Measurements from ENCODE around the gene OR2V1. TPM values are rescaled to one million over a fixed set of nuclear protein-coding genes. Genes with fewer than 3 reads are reported as not detected.

The OR2V1 gene
- total and polyA plus RNA-seq, 8 donors: 0.06 TPM; not detected in 6

DNA sequence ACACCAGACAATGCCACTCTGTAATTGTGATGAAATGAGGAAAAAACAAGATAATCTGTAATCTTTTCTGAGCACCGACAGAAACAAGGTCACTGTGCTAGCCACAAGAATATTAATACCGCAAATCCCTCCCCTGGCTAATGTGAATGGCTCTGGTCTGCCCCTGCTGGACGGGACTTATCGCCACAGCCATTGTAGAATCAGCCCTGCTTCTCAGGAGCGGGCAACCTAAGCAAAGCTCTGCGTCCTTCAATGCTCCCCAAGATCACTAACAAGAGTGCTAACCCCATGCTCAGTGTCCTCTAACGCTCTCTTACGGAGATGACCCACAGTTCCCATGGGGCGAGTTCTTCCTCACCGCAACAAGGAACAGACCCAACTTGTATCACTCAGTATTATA is 42.7 kb downstream of the OR2V1 start:
- ATAC-seq: no peak
- TF ChIP-seq, protein P1, sequence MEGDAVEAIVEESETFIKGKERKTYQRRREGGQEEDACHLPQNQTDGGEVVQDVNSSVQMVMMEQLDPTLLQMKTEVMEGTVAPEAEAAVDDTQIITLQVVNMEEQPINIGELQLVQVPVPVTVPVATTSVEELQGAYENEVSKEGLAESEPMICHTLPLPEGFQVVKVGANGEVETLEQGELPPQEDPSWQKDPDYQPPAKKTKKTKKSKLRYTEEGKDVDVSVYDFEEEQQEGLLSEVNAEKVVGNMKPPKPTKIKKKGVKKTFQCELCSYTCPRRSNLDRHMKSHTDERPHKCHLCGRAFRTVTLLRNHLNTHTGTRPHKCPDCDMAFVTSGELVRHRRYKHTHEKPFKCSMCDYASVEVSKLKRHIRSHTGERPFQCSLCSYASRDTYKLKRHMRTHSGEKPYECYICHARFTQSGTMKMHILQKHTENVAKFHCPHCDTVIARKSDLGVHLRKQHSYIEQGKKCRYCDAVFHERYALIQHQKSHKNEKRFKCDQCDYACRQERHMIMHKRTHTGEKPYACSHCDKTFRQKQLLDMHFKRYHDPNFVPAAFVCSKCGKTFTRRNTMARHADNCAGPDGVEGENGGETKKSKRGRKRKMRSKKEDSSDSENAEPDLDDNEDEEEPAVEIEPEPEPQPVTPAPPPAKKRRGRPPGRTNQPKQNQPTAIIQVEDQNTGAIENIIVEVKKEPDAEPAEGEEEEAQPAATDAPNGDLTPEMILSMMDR (IDR thresholded peaks at IDR 0.05): no peak
- intact Hi-C loops (cut with DNase I): no loop called here
- Histone ChIP-seq H3K36me3 (no peaks in the 10 kb centered on the region), H3K4me1 (no peaks in the 10 kb centered on the region), H3K27me3 (peaks cover 4 to 37% of the 10 kb centered on the region in 2 donors), H3K27ac (no peak overlapping the region), H3K4me3 (no peak overlapping the region), H3K9me3 (no peaks in the 10 kb centered on the region)
- no peak for DNase-seq

DNA sequence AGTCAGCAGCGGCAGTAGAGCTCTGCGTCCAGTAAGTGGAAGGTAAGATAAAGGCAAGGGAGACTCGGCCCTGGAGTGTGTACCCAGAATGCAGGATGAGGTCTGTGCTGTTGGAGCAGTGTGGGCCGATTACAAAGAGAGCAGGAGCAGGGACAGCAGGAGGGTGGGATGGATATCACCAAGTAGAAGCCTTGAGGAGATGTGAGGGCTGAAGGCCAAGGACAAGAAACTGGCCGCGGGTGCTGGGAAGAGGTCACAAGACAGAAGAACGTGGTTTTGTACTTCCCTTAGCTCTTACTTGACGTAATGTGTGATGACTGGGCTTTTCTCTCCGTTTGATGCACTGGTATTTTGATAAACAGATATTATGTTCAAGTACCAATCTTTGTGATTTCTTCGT is 43.7 kb downstream of the OR2V1 start:
- DNase-seq (no peak), ATAC-seq (no peak)
- TF ChIP-seq, protein P1 (IDR thresholded peaks at IDR 0.05): no peak
- no peaks in the 10 kb centered on the region for H3K4me1 ChIP-seq
- no peaks in the 10 kb centered on the region for H3K36me3 ChIP-seq
- intact Hi-C loops (cut with DNase I): no loop called here
- H3K27me3 ChIP-seq: peaks cover 0 to 35% of the 10 kb centered on the region in 2 donors
- no peak overlapping the region for H3K27ac ChIP-seq
- H3K9me3 ChIP-seq: no peaks in the 10 kb centered on the region
- no peak overlapping the region for H3K4me3 ChIP-seq

DNA sequence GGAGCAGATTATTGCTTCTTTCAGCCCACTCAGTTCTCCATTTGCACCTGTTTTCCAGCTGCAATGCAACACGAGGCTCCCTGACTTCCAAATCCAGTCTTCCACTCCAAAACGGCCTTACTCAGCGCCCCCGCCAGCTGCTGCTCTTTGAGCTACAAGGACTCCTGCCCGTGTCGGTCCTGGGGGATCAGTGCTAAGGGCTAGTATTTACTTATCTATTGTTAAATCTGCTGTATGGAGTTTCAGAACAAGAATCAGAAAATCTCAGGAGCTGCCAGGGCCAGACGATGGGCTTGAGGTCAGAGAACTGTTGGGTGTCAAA is 44.1 kb downstream of the OR2V1 start:
- Histone ChIP-seq H3K27ac (no peak overlapping the region), H3K4me3 (no peak overlapping the region), H3K27me3 (peaks cover 0 to 33% of the 10 kb centered on the region in 2 donors), H3K4me1 (no peaks in the 10 kb centered on the region), H3K9me3 (no peaks in the 10 kb centered on the region), H3K36me3 (no peaks in the 10 kb centered on the region)
- TF ChIP-seq, protein P1 (IDR thresholded peaks at IDR 0.05): no peak
- ATAC-seq: no peak
- intact Hi-C loops (cut with DNase I): no loop called here
- DNase-seq: no peak

DNA sequence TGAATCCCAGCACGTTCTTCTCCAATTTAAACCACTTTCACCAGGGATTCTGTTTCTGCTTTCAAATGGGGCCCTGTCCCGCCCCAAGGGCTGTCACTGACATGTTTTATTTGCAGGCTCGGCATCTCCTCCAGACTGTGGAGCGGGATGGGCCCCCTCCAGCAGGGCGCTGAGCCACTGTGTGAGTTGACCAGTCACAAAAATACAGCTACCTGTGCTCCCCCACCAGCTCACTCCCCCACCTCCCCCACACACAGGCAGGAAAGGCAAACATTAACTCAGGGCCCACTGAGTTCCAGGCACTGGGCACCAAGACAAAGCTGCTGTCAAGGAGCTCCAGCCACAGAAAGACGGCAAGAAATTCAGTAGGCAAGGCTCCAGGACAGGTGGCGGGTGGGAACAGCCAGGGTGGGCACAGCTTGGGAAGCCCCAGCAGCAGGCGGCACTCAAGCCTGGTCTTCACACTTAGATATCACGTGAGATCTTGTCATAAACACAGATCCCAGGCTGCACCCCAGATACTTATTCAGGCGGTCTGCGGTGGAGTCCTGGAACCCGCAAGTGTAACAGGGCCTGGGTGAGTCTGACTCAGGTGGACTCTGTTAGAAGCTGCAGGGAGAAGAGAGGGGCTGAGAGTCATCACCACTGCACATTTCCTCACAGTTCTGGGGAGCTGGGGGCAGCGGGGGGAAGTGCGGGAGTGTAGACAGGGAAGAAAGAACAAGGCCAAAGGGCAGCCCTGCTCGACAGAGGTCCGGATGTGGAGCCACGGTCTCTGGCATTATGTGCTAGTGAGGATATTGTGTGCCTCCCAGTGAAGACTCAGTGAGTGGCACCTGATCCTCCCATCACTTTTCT is 44.7 kb downstream of the OR2V1 start:
- Histone ChIP-seq H3K4me3 (no peak overlapping the region), H3K27ac (no peak overlapping the region), H3K36me3 (no peaks in the 10 kb centered on the region), H3K27me3 (peaks cover 0 to 39% of the 10 kb centered on the region in 2 donors), H3K9me3 (no peaks in the 10 kb centered on the region), H3K4me1 (no peaks in the 10 kb centered on the region)
- DNase-seq (no peak), ATAC-seq (no peak)
- intact Hi-C loops (cut with DNase I): no loop called here
- TF ChIP-seq, protein P1 (IDR thresholded peaks at IDR 0.05): no peak

DNA sequence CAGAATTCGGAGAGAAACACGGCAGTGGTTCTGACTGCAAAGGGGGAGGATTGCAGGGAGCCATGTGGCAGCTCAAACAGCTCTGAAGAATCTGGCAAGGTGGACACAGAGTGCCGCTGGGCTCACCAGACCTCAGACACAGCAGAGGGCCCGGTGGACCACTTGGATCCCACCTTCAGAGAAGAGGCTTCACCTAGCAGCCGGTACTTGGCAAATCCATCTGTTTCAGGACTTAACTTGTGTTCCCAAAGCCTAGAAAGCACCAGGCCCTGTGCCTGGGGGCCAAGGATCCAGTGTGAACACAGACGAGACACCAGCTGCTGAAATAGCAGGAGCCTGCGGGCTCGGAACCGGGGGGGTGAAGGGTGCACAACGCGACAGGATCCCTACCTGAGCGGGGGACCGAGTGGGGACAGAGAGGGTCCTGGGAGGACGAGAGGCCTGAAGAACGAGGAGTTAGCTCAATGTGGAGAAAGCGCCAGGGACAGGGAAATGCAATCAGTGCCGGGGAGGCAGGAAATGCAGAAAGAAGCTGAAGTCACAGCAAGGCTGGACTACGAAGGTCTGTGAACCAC is 46.3 kb downstream of the OR2V1 start:
- Histone ChIP-seq H3K4me1 (no peaks in the 10 kb centered on the region), H3K27ac (no peak overlapping the region), H3K9me3 (no peaks in the 10 kb centered on the region), H3K36me3 (no peaks in the 10 kb centered on the region), H3K27me3 (peaks cover 0 to 45% of the 10 kb centered on the region in 2 donors), H3K4me3 (no peak overlapping the region)
- ATAC-seq (no peak), DNase-seq (no peak)
- intact Hi-C loops (cut with DNase I): no loop called here
- TF ChIP-seq, protein P1 (IDR thresholded peaks at IDR 0.05): no peak
